GM19238 (cell line): ENCODE measurements around the gene HHIPL1.
"Not testable (repeated sequence)": the region's sequence is repeated elsewhere in the genome, so short reads cannot be mapped to it uniquely, and the experiment has no call there.

Source experiments
- DNase-seq: peaks from one replicate; pipeline ENCODE4 v3.0.0; 2011; ENCODE audit warnings: low spot score; ENCODE audit not compliant: insufficient read length

Gene HHIPL1

DNA sequence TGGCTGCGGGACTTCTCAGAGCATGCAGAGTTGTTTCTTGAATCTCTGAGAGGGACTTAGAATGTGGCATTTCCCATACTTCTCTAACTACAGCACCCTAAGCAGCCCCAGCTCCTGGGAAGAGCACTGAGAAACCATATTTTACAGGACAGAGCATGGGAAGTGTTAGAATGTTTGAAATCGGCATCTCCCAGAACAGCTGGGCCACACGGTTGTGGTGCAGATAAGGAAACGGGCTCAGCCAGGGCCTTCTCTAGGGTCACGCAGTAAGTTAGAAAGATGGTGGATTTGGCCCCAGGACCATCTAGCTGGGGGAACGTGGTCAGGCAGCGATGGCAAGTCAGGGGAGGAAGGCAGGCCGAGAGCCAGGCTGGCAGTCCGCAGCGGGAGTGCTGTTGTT lies 10.5 kb upstream of the HHIPL1 start:
- no peak for DNase-seq

GRCh38 chr14:99635116-99635515 lies 9.8 kb upstream of the HHIPL1 start:
- no peak for DNase-seq

- DNase-seq: no peak
Observed at GRCh38 chr14:99636487-99636886, 8.4 kb upstream of the HHIPL1 start.

GRCh38 chr14:99637624-99638023 lies 7.3 kb upstream of the HHIPL1 start:
- DNase-seq: no peak

GRCh38 chr14:99642771-99643170 lies 2.2 kb upstream of the HHIPL1 start:
- not testable (repeated sequence) for DNase-seq

DNA sequence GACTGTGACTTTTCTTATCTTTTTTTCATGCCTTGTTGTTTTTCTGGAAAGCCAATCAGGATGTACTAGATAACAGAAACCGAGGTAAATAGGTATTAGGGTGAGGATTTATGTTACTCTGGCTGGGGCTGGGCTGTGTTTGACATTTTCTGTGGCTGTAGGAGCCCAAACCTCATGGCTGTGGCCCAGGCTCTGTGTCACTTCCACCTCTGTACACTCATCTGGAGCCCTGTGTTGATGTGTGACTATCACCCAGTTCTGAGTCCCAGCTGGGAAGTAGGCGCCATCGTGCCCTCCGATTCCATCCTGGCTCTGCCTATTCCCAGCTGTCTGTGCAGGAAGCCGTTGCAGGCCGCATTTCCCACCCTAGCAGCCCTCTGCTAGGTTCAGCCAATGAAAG lies 1.6 kb upstream of the HHIPL1 start:
- no peak for DNase-seq

- DNase-seq: no peak
Observed at GRCh38 chr14:99644035-99644587, 818 bp upstream of the HHIPL1 start.

DNA sequence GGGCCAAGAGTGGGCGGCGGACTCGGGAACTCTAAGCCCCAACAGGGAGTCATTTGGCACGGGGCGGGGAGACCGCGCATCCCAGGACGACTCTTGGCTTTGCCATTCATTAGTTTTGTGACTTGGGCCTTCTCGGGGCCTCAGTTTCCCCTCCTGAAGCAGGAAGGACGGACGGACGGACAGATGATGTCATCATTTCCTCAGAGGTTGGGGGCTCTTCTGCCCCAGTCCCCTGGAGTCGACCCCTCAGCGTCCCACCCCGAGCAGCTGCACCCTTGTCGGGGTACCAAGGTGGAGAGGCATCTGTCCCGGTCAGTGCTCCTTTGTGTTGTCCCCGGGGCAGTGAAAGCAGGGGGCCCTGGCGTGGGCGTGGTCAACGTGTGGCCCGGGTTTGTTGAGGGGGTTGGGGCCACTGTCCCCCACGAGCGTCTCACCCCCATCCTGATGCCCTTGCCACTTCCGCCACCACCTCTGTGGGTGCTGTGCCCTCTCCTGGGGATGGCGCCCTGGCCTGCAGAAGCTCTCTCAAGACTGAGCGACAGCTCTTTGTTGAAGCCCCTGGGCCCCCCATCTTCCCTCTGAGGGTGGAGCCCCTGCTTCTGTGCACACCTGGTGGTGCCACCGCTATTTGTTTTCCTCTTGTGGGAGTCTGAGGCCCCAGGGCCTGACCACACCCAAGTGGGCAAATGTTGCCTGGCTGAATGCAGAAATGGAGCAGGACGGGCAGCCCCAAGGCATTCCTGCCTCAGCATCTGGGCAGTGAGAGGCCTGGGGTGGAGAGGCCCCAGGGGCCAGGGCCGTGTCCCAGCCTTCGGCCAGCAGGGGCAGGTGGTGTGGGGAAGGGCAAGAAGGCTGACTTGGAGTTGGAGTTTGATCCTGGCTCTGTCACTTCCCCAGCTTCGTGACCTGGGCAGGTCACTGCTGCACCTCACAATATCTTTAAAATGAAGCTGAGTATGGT lies 896 bp downstream of the HHIPL1 start:
- DNase-seq: no peak

DNA sequence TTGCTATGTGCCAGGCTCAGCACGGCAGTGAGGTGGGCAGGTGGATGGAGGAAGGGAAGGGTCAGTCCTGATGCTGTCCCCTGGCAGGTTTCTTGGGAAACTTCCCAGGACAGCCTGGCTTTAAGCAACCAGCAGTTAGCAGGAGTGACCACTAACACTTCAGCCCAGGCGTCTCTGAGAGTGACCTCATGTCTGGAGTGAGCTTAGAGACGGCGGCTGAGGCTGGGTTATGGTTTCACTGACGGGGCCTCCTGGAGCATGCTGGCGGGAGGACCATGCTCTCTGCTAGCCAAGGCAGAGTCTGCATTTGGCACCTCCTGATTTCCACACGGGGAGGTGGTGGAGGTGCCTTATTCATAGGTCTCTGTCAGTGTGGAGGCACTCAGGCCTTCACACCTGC lies 2.5 kb downstream of the HHIPL1 start:
- DNase-seq: no peak

DNA sequence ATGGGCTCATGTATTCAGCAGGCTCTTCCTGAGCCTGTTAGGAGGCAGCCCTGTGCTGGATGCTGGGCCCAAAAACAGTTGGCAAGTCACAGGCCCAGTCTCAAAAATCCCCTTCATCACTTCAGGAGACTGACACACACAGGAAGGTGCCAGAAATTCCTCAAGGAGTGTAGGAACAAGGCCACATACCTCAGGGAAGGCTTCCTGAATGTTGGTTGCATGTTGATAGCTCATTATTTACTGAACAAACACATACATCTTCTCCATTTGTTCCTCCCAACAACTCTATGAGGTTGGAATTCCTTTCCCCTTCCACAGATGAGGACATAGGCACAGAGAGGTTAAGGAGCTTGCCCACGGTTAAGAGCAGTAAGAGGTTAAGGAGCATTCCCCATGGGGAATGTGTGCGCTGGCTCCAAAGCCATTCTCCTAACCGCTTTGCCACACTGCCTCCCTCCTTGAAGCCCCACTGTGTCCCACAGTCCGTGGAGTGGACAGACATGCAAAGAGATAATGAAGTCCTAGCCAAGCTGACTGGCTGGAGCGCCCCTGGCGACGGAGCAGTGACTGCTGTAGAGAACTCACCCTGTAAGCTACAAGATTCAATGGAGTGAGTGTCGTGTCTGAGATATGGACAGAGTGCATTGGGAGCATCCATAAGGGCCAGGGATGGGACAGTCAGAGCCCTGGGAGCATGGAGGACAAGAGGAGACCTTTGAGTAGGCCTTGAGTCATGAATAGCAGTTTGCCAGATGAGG lies 3.3 kb downstream of the HHIPL1 start:
- DNase-seq: no peak

DNA sequence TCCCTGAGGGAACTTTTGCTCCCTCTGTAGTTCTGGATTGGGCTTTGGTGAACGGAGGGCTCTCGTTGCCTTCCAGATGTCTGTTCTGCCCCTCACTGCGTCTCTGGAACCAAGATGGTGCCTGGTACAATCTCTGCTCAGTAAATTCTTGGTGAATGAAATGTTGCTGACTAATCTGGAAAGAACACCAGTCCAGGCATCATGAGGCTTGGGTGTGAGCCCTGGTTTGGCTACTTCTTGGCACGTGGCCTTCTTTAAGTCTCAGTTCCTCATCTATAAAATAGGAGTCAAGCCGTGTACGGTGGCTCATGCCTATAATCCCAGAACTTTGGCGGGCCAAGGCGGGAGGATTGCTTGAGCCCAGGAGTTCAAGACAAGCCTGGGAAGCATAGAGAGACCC lies 4.3 kb downstream of the HHIPL1 start:
- DNase-seq: no peak

DNA sequence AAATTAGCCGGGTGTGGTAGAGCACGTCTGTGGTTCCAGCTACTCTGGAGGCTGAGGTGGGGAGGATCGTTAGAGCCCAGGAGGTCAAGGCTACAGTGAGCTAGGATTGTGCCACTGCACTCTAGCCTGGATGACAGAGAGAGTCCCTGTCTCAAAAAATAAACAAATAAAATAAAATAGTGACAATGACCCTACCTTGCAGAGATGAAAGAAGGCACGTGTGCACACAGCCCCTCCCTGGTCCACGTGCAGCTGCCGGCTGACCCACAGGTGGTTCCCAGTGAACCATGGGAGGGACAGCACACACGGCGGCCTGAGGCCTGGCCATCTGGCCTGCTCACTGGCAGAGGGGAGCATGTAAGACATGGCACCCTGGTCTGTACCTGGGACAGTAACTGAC lies 4.7 kb downstream of the HHIPL1 start:
- DNase-seq: no peak

- DNase-seq: no peak
Observed at GRCh38 chr14:99650189-99650588, 5.3 kb downstream of the HHIPL1 start.

DNA sequence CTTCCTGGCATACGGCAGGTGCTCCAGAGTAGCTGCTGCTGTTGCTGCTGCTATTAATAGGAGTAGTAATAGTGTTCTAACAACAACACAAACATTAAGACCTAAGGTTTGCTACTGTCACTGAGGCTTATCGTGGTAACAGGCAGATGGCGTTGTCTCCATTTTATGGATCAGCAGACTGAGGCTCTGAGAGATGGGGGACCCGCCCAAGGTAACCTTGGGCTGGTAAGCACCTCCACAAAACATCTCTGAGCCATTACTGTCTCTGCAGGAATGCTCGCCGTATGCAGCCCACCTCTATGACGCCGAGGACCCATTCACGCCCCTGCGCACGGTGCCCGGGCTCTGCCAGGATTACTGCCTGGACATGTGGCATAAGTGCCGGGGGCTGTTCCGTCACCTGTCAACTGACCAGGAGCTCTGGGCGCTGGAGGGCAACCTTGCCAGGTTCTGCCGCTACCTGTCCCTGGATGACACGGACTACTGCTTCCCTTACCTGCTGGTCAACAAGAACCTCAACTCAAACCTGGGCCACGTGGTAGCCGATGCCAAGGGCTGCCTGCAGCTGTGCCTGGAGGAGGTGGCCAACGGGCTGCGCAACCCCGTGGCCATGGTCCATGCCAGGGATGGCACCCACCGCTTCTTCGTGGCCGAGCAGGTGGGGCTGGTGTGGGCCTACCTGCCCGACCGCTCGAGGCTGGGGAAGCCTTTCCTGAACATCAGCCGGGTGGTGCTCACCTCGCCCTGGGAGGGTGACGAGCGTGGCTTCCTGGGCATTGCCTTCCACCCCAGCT lies 7.2 kb downstream of the HHIPL1 start:
- no peak for DNase-seq

GRCh38 chr14:99654235-99654985 lies 9.5 kb downstream of the HHIPL1 start:
- DNase-seq: no peak

DNA sequence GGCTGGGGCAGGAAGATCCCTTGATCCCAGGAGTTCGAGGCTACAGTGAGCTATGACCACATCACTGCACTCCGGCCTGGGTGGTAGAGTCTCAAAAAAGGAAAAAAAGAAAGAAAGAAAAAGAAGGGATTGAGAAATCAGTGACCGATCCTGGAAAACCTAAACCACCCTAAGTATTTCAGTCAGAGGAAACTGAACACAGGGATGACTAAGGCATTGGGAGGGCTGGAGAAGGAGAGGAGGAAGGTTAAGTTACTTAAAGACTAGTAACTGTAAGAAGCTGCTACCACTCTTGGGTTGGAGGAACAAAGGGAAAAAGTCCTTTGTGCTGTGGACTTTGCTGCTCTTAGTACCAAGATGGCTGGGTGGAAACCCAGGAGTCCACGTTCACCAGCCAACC lies 10.6 kb downstream of the HHIPL1 start:
- no peak for DNase-seq

DNA sequence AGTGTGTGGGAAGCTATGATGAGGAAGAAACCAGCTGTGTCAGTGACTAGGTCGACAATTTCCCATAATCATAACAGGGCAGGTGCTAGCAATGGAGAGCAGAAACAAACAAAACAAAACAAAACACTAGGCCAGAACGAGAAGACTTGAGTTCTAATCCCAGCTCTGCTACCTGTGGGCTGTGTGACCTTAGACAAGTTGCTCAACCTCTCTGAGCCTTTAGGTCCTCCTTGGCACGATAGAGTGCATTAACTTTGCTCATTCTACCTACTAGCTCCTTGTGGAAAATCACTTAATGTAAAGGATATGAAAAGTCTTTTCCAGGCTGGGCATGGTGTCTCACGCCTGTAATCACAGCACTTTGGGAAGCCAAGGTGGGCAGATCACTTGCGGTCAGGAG lies 11.2 kb downstream of the HHIPL1 start:
- DNase-seq: no peak

DNA sequence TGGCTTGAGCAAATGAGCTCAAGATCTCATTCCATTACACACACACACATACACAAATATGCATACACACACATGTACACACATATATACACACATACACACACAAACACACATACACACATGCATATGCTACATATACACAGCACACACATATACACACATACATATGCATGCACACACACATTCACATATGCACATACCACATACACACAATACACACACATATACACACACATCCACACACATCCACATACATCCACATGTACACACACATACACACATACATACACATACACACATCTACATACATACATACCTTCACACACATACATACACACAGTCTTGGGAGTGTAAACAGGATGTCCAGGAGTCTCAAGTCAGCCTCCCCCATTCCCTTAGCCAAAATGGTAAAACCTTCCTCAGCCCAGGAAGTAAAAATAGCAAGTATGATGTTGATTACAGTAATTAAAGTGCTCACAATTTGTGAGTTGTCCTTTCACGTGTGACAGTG lies 12.8 kb downstream of the HHIPL1 start:
- DNase-seq: no peak

- no peak for DNase-seq
Observed at GRCh38 chr14:99658218-99658845, 13.4 kb downstream of the HHIPL1 start.

DNA sequence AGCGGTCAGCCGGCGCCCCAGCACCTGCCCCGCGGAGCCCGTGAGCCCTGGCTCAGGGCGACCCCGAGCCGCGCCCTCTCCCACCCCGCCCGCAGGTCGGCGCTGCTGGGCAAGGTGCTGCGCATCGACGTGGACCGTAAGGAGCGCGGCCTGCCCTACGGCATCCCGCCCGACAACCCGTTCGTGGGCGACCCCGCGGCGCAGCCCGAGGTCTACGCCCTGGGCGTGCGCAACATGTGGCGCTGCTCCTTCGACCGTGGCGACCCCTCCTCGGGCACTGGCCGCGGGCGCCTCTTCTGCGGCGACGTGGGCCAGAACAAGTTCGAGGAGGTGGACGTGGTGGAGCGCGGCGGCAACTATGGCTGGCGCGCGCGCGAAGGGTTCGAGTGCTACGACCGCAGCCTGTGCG lies 14.4 kb downstream of the HHIPL1 start:
- DNase-seq: no peak
